Measurements from ENCODE around the gene IQCM. TPM values are rescaled to one million over a fixed set of nuclear protein-coding genes. Genes with fewer than 3 reads are reported as not detected.

Gene IQCM
- total RNA-seq, 1 experiment from 2014 or later, result not detected

GRCh38 chr4:149555799-149556198 lies 259.8 kb downstream of the IQCM start:
- H3K36me3 ChIP-seq (ENCODE audit: control insufficient read depth, insufficient read depth, low read length), result no peaks in the 10 kb centered on the region
- no peaks in the 10 kb centered on the region for H3K27me3 ChIP-seq (ENCODE audit: control insufficient read depth, insufficient read depth, low read length)
- no peaks in the 10 kb centered on the region for H3K9me3 ChIP-seq (ENCODE audit: control insufficient read depth, insufficient read depth, low read depth, low read length)
- ChIA-PET CTCF (no interaction called here), POLR2A (no interaction called here)
- ATAC-seq (no peak), DNase-seq (ENCODE audit: low read depth, low spot score) (no peak)
- H3K4me3 ChIP-seq (ENCODE audit: low read depth in 2 of 2, low read length in 2 of 2), result no peak overlapping the region
- TF ChIP-seq SIN3A (IDR thresholded peaks at IDR 0.05; ENCODE audit: borderline replicate concordance, insufficient read depth, low read depth, low read length), result no peak
- TF ChIP-seq TCF7L2 (IDR thresholded peaks at IDR 0.05; ENCODE audit: low read depth, low read length), result no peak
- in situ Hi-C loops (cut with HindIII; ENCODE audit: low pct_unique_long_range_greater_than_20kb, low sequenced_read_pairs), result no loop called here
- H3K27ac ChIP-seq (ENCODE audit: low read length), result no peak overlapping the region
- no peaks in the 10 kb centered on the region for H3K4me1 ChIP-seq (ENCODE audit: control insufficient read depth, insufficient read depth, low read length)
- BruUV-seq (replicated peaks), result no TSS peak
- intact Hi-C loops (cut with micrococcal nuclease; ENCODE audit: unreplicated experiment), result no loop called here

DNA sequence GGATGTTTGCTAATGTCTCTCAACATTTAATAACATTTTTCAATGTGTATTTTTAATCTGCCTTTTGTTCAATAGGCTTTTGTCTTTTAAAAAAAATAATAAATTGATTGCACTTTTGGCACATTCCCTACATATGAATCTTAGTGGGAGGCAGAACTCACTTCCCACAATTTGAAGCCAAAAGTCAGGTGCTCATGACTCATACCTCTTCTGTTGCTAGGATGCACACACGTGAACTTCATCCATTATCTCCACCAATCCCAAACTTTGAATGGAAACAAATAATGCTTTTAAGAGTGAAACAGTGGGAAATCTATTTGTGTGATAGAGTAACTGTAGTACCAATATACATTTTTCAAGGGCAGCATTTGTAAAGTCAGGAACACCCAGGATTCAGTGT lies 260.5 kb downstream of the IQCM start:
- Histone ChIP-seq H3K27ac (ENCODE audit: low read length) (no peak overlapping the region), H3K36me3 (ENCODE audit: control insufficient read depth, insufficient read depth, low read length) (no peaks in the 10 kb centered on the region), H3K9me3 (ENCODE audit: control insufficient read depth, insufficient read depth, low read depth, low read length) (no peaks in the 10 kb centered on the region), H3K27me3 (ENCODE audit: control insufficient read depth, insufficient read depth, low read length) (no peaks in the 10 kb centered on the region), H3K4me1 (ENCODE audit: control insufficient read depth, insufficient read depth, low read length) (no peaks in the 10 kb centered on the region), H3K4me3 (ENCODE audit: low read depth in 2 of 2, low read length in 2 of 2) (no peak overlapping the region)
- in situ Hi-C loops (cut with HindIII; ENCODE audit: low pct_unique_long_range_greater_than_20kb, low sequenced_read_pairs) (no loop called here), intact Hi-C loops (cut with micrococcal nuclease; ENCODE audit: unreplicated experiment) (no loop called here)
- BruUV-seq (replicated peaks), result no TSS peak
- ATAC-seq (no peak), DNase-seq (ENCODE audit: low read depth, low spot score) (no peak)
- ChIA-PET POLR2A (no interaction called here), CTCF (no interaction called here)
- TF ChIP-seq, protein P1, sequence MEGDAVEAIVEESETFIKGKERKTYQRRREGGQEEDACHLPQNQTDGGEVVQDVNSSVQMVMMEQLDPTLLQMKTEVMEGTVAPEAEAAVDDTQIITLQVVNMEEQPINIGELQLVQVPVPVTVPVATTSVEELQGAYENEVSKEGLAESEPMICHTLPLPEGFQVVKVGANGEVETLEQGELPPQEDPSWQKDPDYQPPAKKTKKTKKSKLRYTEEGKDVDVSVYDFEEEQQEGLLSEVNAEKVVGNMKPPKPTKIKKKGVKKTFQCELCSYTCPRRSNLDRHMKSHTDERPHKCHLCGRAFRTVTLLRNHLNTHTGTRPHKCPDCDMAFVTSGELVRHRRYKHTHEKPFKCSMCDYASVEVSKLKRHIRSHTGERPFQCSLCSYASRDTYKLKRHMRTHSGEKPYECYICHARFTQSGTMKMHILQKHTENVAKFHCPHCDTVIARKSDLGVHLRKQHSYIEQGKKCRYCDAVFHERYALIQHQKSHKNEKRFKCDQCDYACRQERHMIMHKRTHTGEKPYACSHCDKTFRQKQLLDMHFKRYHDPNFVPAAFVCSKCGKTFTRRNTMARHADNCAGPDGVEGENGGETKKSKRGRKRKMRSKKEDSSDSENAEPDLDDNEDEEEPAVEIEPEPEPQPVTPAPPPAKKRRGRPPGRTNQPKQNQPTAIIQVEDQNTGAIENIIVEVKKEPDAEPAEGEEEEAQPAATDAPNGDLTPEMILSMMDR (IDR thresholded peaks at IDR 0.05), result no peak
- no peak for TF ChIP-seq TCF7L2 (IDR thresholded peaks at IDR 0.05; ENCODE audit: low read depth, low read length)
- no peak for TF ChIP-seq POLR2AphosphoS5 (IDR thresholded peaks at IDR 0.05; ENCODE audit: low read depth, low read length)
- TF ChIP-seq SIN3A (IDR thresholded peaks at IDR 0.05; ENCODE audit: borderline replicate concordance, insufficient read depth, low read depth, low read length), result no peak
- TF ChIP-seq, protein P2, sequence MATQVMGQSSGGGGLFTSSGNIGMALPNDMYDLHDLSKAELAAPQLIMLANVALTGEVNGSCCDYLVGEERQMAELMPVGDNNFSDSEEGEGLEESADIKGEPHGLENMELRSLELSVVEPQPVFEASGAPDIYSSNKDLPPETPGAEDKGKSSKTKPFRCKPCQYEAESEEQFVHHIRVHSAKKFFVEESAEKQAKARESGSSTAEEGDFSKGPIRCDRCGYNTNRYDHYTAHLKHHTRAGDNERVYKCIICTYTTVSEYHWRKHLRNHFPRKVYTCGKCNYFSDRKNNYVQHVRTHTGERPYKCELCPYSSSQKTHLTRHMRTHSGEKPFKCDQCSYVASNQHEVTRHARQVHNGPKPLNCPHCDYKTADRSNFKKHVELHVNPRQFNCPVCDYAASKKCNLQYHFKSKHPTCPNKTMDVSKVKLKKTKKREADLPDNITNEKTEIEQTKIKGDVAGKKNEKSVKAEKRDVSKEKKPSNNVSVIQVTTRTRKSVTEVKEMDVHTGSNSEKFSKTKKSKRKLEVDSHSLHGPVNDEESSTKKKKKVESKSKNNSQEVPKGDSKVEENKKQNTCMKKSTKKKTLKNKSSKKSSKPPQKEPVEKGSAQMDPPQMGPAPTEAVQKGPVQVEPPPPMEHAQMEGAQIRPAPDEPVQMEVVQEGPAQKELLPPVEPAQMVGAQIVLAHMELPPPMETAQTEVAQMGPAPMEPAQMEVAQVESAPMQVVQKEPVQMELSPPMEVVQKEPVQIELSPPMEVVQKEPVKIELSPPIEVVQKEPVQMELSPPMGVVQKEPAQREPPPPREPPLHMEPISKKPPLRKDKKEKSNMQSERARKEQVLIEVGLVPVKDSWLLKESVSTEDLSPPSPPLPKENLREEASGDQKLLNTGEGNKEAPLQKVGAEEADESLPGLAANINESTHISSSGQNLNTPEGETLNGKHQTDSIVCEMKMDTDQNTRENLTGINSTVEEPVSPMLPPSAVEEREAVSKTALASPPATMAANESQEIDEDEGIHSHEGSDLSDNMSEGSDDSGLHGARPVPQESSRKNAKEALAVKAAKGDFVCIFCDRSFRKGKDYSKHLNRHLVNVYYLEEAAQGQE (IDR thresholded peaks at IDR 0.05; ENCODE audit: insufficient read depth in 1 of 2, low read depth in 2 of 2, low read length in 1 of 2), result no peak

- Histone ChIP-seq H3K4me1 (ENCODE audit: control insufficient read depth, insufficient read depth, low read length) (no peaks in the 10 kb centered on the region), H3K9me3 (ENCODE audit: control insufficient read depth, insufficient read depth, low read depth, low read length) (no peaks in the 10 kb centered on the region), H3K27ac (ENCODE audit: low read length) (no peak overlapping the region), H3K4me3 (ENCODE audit: low read depth in 2 of 2, low read length in 2 of 2) (no peak overlapping the region), H3K36me3 (ENCODE audit: control insufficient read depth, insufficient read depth, low read length) (no peaks in the 10 kb centered on the region), H3K27me3 (ENCODE audit: control insufficient read depth, insufficient read depth, low read length) (no peaks in the 10 kb centered on the region)
- no peak for TF ChIP-seq POLR2AphosphoS5 (IDR thresholded peaks at IDR 0.05; ENCODE audit: low read depth, low read length)
- TF ChIP-seq, protein P2 (IDR thresholded peaks at IDR 0.05; ENCODE audit: insufficient read depth in 1 of 2, low read depth in 2 of 2, low read length in 1 of 2), result no peak
- no peak for TF ChIP-seq TCF7L2 (IDR thresholded peaks at IDR 0.05; ENCODE audit: low read depth, low read length)
- no peak for TF ChIP-seq SIN3A (IDR thresholded peaks at IDR 0.05; ENCODE audit: borderline replicate concordance, insufficient read depth, low read depth, low read length)
- TF ChIP-seq, protein P1 (IDR thresholded peaks at IDR 0.05), result no peak
- DNase-seq (ENCODE audit: low read depth, low spot score), result no peak
- ChIA-PET POLR2A (no interaction called here), CTCF (no interaction called here)
- ATAC-seq, result no peak
- in situ Hi-C loops (cut with HindIII; ENCODE audit: low pct_unique_long_range_greater_than_20kb, low sequenced_read_pairs) (no loop called here), intact Hi-C loops (cut with micrococcal nuclease; ENCODE audit: unreplicated experiment) (no loop called here)
- BruUV-seq (replicated peaks), result no TSS peak
These were observed 261.6 kb downstream of the IQCM start for GRCh38 chr4:149553959-149554520.
